Right ventricle myocardium superior (tissue), 1 donor: ENCODE data around the gene TEAD4. TPM values are rescaled to one million over a fixed set of nuclear protein-coding genes. Genes with fewer than 3 reads are reported as not detected.

Experiments
- ATAC-seq: fragments of 200-7000 bp; cut with Tn5 transposase; one replicate; pipeline ENCODE4 v1.9.1; 2020; ENCODE audit warnings: mild to moderate bottlenecking; ENCODE audit not compliant: poor library complexity
- DNase-seq: peaks from one replicate; pipeline ENCODE4 v3.0.0-alpha.2; 2020
- intact Hi-C: fragments of 100-400 bp; cut with DNase I; formaldehyde crosslinking; loops from one replicate; pipeline ENCODE4 v1.11.2; 2022
- total RNA-seq: library from RNA; stranded (reverse); fragmentation: NEBNext Ultra II Directional; extraction: Animal tissue kit (Norgen Biotek cat#: 25700); gene quantifications from one replicate; pipeline ENCODE4 v1.2.1, GENCODE V29; 2021
- donor health status: DM: no; HTN: yes; CAD: no; lungs with severe emphysema.

The TEAD4 gene
- total RNA-seq, 1 donor from 2014 or later: 7.6 TPM

- DNase-seq (no peak), ATAC-seq (no peak)
- intact Hi-C loops: no loop called here
Observed at GRCh38 chr12:2986876-2987275, 27.7 kb downstream of the TEAD4 start.

- intact Hi-C loops: no loop called here
- DNase-seq (no peak), ATAC-seq (no peak)
Observed at GRCh38 chr12:2988494-2988893, 29.3 kb downstream of the TEAD4 start.

- ATAC-seq: no peak
- intact Hi-C loops: no loop called here
- DNase-seq: no peak
Observed at GRCh38 chr12:2992724-2993123, 33.5 kb downstream of the TEAD4 start.

GRCh38 chr12:2997989-2998670, 38.9 kb downstream of the TEAD4 start:
- intact Hi-C loops: no loop called here
- DNase-seq (no peak), ATAC-seq (no peak)

GRCh38 chr12:2998789-2999264, 39.6 kb downstream of the TEAD4 start:
- ATAC-seq (peak; percentile 93), DNase-seq (peak; percentile 63)
- intact Hi-C loops: no loop called here

- intact Hi-C loops: no loop called here
- DNase-seq (no peak), ATAC-seq (peak; percentile 65)
Observed at GRCh38 chr12:2999265-2999841, 40.2 kb downstream of the TEAD4 start.

GRCh38 chr12:3000548-3001275, 41.5 kb downstream of the TEAD4 start:
- DNase-seq (no peak), ATAC-seq (no peak)
- intact Hi-C loops: no loop called here

GRCh38 chr12:3002646-3003045, 43.4 kb downstream of the TEAD4 start:
- DNase-seq: no peak
- intact Hi-C loops: no loop called here
- no peak for ATAC-seq

GRCh38 chr12:3003357-3003992, 44.3 kb downstream of the TEAD4 start:
- DNase-seq (no peak), ATAC-seq (no peak)
- intact Hi-C loops: no loop called here

- intact Hi-C loops: no loop called here
- DNase-seq (no peak), ATAC-seq (peak; percentile 59)
Observed at GRCh38 chr12:3004655-3005565, 45.7 kb downstream of the TEAD4 start.

- intact Hi-C loops: no loop called here
- ATAC-seq (no peak), DNase-seq (no peak)
Observed at GRCh38 chr12:3005736-3006135, 46.5 kb downstream of the TEAD4 start.

GRCh38 chr12:3009780-3010179, 50.6 kb downstream of the TEAD4 start:
- DNase-seq (no peak), ATAC-seq (no peak)
- intact Hi-C loops: no loop called here

- intact Hi-C loops: no loop called here
- DNase-seq (no peak), ATAC-seq (no peak)
Observed at GRCh38 chr12:3010214-3010930, 51.2 kb downstream of the TEAD4 start.

- DNase-seq (no peak), ATAC-seq (no peak)
- intact Hi-C loops: no loop called here
Observed at GRCh38 chr12:3012786-3013185, 53.6 kb downstream of the TEAD4 start.

GRCh38 chr12:3014641-3015040, 55.4 kb downstream of the TEAD4 start:
- DNase-seq (no peak), ATAC-seq (no peak)
- intact Hi-C loops: no loop called here

GRCh38 chr12:3015356-3015755, 56.2 kb downstream of the TEAD4 start:
- intact Hi-C loops: no loop called here
- ATAC-seq (no peak), DNase-seq (no peak)

GRCh38 chr12:3016191-3016590, 57.0 kb downstream of the TEAD4 start:
- intact Hi-C loops: no loop called here
- no peak for DNase-seq
- no peak for ATAC-seq

GRCh38 chr12:3017281-3017680, 58.1 kb downstream of the TEAD4 start:
- intact Hi-C loops: no loop called here
- ATAC-seq (no peak), DNase-seq (peak; percentile 3)
